HepG2 (cell line): Measurements from ENCODE around the gene MBTPS2. TPM values are rescaled to one million over a fixed set of nuclear protein-coding genes. Genes with fewer than 3 reads are reported as not detected.

Experiments
- CAMTA2 ChIP-seq: sonication (generic); formaldehyde crosslinking; IDR thresholded peaks from 2 replicates; pipeline ENCODE4 v1.4.0; 2020; ENCODE audit warnings: mild to moderate bottlenecking, missing genetic modification reagents, borderline replicate concordance
- CENPT ChIP-seq: sonication (generic); formaldehyde crosslinking; IDR thresholded peaks from 2 replicates; pipeline ENCODE4 v1.8.0; 2022; ENCODE audit warnings: low read depth, mild to moderate bottlenecking, moderate library complexity, missing genetic modification reagents
- CREB1 ChIP-seq, 2 experiments: fragments of 450-650 bp in 1 of 2; IDR thresholded peaks; 2 replicates each; pipeline ENCODE4 v1.6.1; 2016 to 2017; ENCODE audit warnings: control low read depth in 1 of 2, mild to moderate bottlenecking in 1 of 2, missing compliant biosample characterization in 1 of 2, missing genetic modification characterization in 1 of 2
- NCOA1 ChIP-seq: sonication (generic); formaldehyde crosslinking; IDR thresholded peaks from 2 replicates; pipeline ENCODE4 v1.9.0; 2021; ENCODE audit warnings: missing genetic modification reagents
- SCMH1 ChIP-seq: sonication (generic); formaldehyde crosslinking; IDR thresholded peaks from 2 replicates; pipeline ENCODE4 v1.9.0; 2021; ENCODE audit warnings: missing genetic modification reagents, mild to moderate bottlenecking, borderline replicate concordance
- SMAD1 ChIP-seq: sonication (generic); formaldehyde crosslinking; IDR thresholded peaks from 2 replicates; pipeline ENCODE4 v1.4.0; 2020; ENCODE audit warnings: missing genetic modification reagents, low read depth, mild to moderate bottlenecking, borderline replicate concordance
- SP5 ChIP-seq: IDR thresholded peaks from 2 replicates; pipeline ENCODE4 v1.6.1; 2016; ENCODE audit warnings: low read depth, borderline replicate concordance
- TCF7 ChIP-seq: sonication (generic); IDR thresholded peaks from 2 replicates; pipeline ENCODE4 v1.6.1; 2016; ENCODE audit warnings: antibody characterized with exemption, low read depth
- ZC3H13 ChIP-seq: sonication (generic); formaldehyde crosslinking; IDR thresholded peaks from 2 replicates; pipeline ENCODE4 v1.8.1; 2023; ENCODE audit warnings: mild to moderate bottlenecking, missing genetic modification reagents, moderate library complexity
- ZNF3 ChIP-seq: IDR thresholded peaks from 2 replicates; pipeline ENCODE4 v1.7.0; 2017; ENCODE audit warnings: inconsistent platforms
- ZNF496 ChIP-seq: sonication (generic); formaldehyde crosslinking; IDR thresholded peaks from 2 replicates; pipeline ENCODE4 v1.8.1; 2023; ENCODE audit warnings: mild to moderate bottlenecking, moderate library complexity, missing genetic modification reagents; ENCODE audit not compliant: insufficient replicate concordance
- ZNF556 ChIP-seq: sonication (generic); formaldehyde crosslinking; IDR thresholded peaks from 2 replicates; pipeline ENCODE4 v1.4.0; 2020; ENCODE audit warnings: mild to moderate bottlenecking, missing genetic modification reagents, borderline replicate concordance
- ZNF749 ChIP-seq: sonication (generic); formaldehyde crosslinking; IDR thresholded peaks from 2 replicates; pipeline ENCODE4 v1.8.0; 2022; ENCODE audit warnings: mild to moderate bottlenecking, missing genetic modification reagents, moderate library complexity, borderline replicate concordance
- ZNF891 ChIP-seq: sonication (generic); formaldehyde crosslinking; IDR thresholded peaks from 2 replicates; pipeline ENCODE4 v1.5.0; 2020; ENCODE audit warnings: mild to moderate bottlenecking, missing genetic modification reagents
- polyA plus RNA-seq, 8 experiments: library from polyadenylated mRNA; depleted of rRNA in 3 of 8; stranded (reverse) in 7 of 8; unstranded in 1 of 8; fragments of >200 nt; fragmentation: Illumina TruSeq in 4 of 8; extraction: Trizol in 4 of 8; gene quantifications; 2 replicates each; pipeline versions ENCODE4 v1.2.1 to v1.2.3, GENCODE V29; 2011 to 2016; ENCODE audit warnings: low read depth in 4 of 8, missing spikeins in 1 of 8, mixed read lengths in 1 of 8; ENCODE audit not compliant: insufficient read depth in 1 of 8
- total RNA-seq, 5 experiments: library from RNA; depleted of rRNA; stranded (reverse); fragments of >200 nt; fragmentation: Illumina TruSeq; extraction: Trizol; gene quantifications; 2 replicates each; pipeline ENCODE4 v1.2.3, GENCODE V29; 2016; ENCODE audit warnings: low read depth in 1 of 5
- TF ChIP-seq, protein P1 (sequence below): sonication (generic); formaldehyde crosslinking; IDR thresholded peaks from 2 replicates; pipeline ENCODE4 v1.8.1; 2022; ENCODE audit warnings: low read depth, mild to moderate bottlenecking, missing genetic modification reagents
- TF ChIP-seq, protein P2 (sequence below): IDR thresholded peaks from 2 replicates; pipeline ENCODE4 v1.6.1; 2012; ENCODE audit warnings: low read depth, low read length, improper control_type of control experiment
- TF ChIP-seq, protein P3 (sequence below): sonication (generic); formaldehyde crosslinking; IDR thresholded peaks from 2 replicates; pipeline ENCODE4 v1.5.1; 2020; ENCODE audit warnings: mild to moderate bottlenecking, moderate library complexity, missing genetic modification reagents
- TF ChIP-seq, protein P4 (sequence below): sonication (generic); formaldehyde crosslinking; IDR thresholded peaks from 2 replicates; pipeline ENCODE4 v1.5.0; 2020; ENCODE audit warnings: missing genetic modification reagents
- TF ChIP-seq, protein P5 (sequence below): IDR thresholded peaks from 2 replicates; pipeline ENCODE4 v1.6.1; 2016; ENCODE audit warnings: low read depth

The MBTPS2 gene
- total and polyA plus RNA-seq, 2 of the 13 experiments (the other 11 are each of a cell fraction or from before 2014, with no cell fraction given), result 5.7 to 14.4 TPM

DNA sequence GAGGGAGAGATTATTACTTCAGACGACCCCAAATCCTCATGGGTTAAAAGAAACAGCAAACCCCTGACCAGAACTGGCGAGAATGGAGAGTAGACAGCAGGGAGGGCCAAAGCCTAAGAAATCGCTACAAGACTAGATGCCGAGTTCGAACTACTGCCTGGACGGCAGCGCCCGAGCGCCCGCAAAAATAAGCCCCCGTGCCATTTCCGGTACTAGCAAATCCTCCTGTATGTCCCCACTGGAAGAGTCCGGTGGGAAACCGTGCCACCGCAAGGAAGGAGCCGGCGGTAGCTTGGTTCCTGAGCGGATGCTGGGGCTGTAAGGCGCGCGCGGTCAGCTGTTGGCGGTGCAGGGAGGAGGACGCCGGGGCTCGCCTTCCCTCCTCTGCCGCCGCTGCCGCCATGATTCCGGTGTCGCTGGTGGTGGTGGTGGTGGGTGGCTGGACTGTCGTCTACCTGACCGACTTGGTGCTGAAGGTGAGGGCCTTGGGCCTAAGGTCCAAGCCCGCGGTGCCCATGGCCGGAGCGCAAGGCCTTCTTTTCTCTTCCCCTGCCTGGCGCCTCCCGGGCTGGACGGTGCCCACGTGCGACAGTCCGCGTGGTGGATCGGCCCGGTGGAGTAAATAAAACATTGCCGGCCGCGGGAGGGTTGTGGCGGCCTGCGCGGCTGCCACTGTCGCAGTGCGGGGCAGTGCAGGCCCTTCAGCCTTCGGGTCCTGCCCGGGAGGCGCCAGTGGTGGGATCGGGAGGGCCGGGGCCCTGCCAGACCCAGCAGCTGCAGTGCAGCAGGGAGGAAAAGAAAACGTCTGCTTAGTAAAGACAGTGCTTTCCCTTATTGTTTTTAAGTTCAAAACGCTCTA is at the start of gene MBTPS2 (continued):
- TF ChIP-seq, protein P1, sequence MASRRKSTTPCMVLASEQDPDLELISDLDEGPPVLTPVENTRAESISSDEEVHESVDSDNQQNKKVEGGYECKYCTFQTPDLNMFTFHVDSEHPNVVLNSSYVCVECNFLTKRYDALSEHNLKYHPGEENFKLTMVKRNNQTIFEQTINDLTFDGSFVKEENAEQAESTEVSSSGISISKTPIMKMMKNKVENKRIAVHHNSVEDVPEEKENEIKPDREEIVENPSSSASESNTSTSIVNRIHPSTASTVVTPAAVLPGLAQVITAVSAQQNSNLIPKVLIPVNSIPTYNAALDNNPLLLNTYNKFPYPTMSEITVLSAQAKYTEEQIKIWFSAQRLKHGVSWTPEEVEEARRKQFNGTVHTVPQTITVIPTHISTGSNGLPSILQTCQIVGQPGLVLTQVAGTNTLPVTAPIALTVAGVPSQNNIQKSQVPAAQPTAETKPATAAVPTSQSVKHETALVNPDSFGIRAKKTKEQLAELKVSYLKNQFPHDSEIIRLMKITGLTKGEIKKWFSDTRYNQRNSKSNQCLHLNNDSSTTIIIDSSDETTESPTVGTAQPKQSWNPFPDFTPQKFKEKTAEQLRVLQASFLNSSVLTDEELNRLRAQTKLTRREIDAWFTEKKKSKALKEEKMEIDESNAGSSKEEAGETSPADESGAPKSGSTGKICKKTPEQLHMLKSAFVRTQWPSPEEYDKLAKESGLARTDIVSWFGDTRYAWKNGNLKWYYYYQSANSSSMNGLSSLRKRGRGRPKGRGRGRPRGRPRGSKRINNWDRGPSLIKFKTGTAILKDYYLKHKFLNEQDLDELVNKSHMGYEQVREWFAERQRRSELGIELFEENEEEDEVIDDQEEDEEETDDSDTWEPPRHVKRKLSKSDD (CRISPR knock-in tag), result peak; percentile 29; the same call in 1 of the 2 replicates
- TF ChIP-seq SMAD1 (CRISPR knock-in tag) (no peak; the same call in 1 of the 2 replicates), ZNF891 (CRISPR knock-in tag) (peak; percentile 69; the same call in 1 of the 2 replicates), ZNF749 (peak; percentile 63; the same call in 1 of the 2 replicates), TCF7 (no peak), SP5 (CRISPR knock-in tag) (0 out of 2 replicates have a peak, but pooled peaks have one; percentile 8), NCOA1 (CRISPR knock-in tag) (no peak), SCMH1 (CRISPR knock-in tag) (no peak), CREB1 (IDR thresholded peaks at IDR 0.05) (no peak), CREB1 (CRISPR knock-in tag; IDR thresholded peaks at IDR 0.05) (peak; percentile 9; the same call in 1 of the 2 replicates), ZNF556 (peak; percentile 52; the same call in 1 of the 2 replicates), ZC3H13 (CRISPR knock-in tag) (peak; percentile 75; the same call in 1 of the 2 replicates), ZNF3 (CRISPR knock-in tag) (0 out of 2 replicates have a peak, but pooled peaks have one; percentile 22), CAMTA2 (CRISPR knock-in tag) (peak; percentile 55; the same call in 1 of the 2 replicates), CENPT (CRISPR knock-in tag) (no peak), ZNF496 (no peak)
- TF ChIP-seq, protein P2, sequence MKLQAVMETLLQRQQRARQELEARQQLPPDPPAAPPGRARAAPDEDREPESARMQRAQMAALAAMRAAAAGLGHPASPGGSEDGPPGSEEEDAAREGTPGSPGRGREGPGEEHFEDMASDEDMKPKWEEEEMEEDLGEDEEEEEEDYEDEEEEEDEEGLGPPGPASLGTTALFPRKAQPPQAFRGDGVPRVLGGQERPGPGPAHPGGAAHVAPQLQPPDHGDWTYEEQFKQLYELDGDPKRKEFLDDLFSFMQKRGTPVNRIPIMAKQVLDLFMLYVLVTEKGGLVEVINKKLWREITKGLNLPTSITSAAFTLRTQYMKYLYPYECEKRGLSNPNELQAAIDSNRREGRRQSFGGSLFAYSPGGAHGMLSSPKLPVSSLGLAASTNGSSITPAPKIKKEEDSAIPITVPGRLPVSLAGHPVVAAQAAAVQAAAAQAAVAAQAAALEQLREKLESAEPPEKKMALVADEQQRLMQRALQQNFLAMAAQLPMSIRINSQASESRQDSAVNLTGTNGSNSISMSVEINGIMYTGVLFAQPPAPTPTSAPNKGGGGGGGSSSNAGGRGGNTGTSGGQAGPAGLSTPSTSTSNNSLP, result no peak
- TF ChIP-seq, protein P3, sequence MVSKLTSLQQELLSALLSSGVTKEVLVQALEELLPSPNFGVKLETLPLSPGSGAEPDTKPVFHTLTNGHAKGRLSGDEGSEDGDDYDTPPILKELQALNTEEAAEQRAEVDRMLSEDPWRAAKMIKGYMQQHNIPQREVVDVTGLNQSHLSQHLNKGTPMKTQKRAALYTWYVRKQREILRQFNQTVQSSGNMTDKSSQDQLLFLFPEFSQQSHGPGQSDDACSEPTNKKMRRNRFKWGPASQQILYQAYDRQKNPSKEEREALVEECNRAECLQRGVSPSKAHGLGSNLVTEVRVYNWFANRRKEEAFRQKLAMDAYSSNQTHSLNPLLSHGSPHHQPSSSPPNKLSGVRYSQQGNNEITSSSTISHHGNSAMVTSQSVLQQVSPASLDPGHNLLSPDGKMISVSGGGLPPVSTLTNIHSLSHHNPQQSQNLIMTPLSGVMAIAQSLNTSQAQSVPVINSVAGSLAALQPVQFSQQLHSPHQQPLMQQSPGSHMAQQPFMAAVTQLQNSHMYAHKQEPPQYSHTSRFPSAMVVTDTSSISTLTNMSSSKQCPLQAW (CRISPR knock-in tag), result peak; percentile 52; the same call in 1 of the 2 replicates
- TF ChIP-seq, protein P4, sequence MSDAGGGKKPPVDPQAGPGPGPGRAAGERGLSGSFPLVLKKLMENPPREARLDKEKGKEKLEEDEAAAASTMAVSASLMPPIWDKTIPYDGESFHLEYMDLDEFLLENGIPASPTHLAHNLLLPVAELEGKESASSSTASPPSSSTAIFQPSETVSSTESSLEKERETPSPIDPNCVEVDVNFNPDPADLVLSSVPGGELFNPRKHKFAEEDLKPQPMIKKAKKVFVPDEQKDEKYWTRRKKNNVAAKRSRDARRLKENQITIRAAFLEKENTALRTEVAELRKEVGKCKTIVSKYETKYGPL (CRISPR knock-in tag), result 0 out of 2 replicates have a peak, but pooled peaks have one; percentile 59
- TF ChIP-seq, protein P5, sequence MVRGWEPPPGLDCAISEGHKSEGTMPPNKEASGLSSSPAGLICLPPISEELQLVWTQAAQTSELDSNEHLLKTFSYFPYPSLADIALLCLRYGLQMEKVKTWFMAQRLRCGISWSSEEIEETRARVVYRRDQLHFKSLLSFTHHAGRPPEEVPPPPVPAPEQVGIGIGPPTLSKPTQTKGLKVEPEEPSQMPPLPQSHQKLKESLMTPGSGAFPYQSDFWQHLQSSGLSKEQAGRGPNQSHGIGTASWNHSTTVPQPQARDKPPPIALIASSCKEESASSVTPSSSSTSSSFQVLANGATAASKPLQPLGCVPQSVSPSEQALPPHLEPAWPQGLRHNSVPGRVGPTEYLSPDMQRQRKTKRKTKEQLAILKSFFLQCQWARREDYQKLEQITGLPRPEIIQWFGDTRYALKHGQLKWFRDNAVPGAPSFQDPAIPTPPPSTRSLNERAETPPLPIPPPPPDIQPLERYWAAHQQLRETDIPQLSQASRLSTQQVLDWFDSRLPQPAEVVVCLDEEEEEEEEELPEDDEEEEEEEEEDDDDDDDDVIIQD (CRISPR knock-in tag), result peak; percentile 40; the same call in 1 of the 2 replicates
